Hepatocyte (in vitro differentiated cells): ENCODE results near the gene SFN.

Experiments
- EZH2phosphoT487 ChIP-seq: fragments of 200-600 bp; sonication (generic); IDR thresholded peaks from one replicate; pipeline ENCODE4 v1.6.1; 2018; ENCODE audit warnings: antibody characterized with exemption, mild to moderate bottlenecking, low read depth, moderate library complexity; ENCODE audit not compliant: unreplicated experiment, severe bottlenecking
- TF ChIP-seq, protein P1 (sequence below): fragments of 200-600 bp; sonication (generic); IDR thresholded peaks from 2 replicates; pipeline ENCODE4 v1.5.1; 2016; ENCODE audit warnings: antibody characterized with exemption, mild to moderate bottlenecking; ENCODE audit not compliant: poor library complexity

DNA sequence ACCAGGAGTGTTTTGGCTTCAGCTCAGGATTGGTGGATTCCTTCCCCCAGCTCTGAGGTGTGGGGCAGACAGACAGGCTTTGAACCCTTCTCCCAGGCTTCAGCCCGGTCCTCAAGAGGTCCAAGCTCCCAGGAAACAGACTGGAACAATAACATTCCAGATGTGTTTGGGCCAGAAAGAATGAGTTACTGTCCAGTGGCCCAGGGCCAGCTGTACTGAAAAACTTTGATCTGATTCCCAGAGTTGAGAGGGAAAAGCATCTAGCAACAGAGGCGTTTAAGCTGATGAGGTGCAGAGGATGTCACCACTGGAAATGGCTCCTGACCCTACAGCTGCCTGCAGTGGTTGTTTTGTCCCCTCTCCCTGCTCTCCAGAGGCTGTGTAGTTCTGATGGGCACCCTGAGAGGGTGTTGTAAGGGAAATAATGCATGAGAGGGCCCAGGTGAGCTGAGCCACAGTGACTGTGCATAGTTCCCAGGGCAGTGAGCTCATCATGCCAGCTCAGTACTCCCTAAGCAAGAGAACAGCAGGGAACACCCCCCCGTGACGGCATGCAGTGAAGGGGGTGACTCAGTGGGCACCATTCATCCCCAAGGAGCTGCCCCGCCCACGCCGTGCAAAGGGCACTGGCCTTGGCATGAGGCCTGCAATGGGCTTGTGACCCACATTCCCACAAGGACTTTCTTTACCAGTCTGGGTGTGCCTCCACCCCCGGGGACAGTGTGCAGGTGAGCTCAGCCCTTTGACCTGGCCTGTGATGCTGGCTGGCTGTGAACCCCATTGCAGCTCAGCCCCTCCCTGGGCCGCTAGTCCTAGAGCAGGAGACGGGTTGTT lies 13.8 kb upstream of the SFN start:
- no peak for TF ChIP-seq EZH2phosphoT487
- TF ChIP-seq, protein P1, sequence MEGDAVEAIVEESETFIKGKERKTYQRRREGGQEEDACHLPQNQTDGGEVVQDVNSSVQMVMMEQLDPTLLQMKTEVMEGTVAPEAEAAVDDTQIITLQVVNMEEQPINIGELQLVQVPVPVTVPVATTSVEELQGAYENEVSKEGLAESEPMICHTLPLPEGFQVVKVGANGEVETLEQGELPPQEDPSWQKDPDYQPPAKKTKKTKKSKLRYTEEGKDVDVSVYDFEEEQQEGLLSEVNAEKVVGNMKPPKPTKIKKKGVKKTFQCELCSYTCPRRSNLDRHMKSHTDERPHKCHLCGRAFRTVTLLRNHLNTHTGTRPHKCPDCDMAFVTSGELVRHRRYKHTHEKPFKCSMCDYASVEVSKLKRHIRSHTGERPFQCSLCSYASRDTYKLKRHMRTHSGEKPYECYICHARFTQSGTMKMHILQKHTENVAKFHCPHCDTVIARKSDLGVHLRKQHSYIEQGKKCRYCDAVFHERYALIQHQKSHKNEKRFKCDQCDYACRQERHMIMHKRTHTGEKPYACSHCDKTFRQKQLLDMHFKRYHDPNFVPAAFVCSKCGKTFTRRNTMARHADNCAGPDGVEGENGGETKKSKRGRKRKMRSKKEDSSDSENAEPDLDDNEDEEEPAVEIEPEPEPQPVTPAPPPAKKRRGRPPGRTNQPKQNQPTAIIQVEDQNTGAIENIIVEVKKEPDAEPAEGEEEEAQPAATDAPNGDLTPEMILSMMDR = no peak
